ENCODE measurements around the gene MAP3K14.

- TF ChIP-seq POLR2AphosphoS5 (IDR thresholded peaks at IDR 0.05; ENCODE audit: low read depth, low read length): no peak
- TF ChIP-seq REST (IDR thresholded peaks at IDR 0.05; ENCODE audit: insufficient read depth in 1 of 2, low read depth in 2 of 2, low read length in 2 of 2): no peak
- no peak for TF ChIP-seq SIN3A (IDR thresholded peaks at IDR 0.05; ENCODE audit: borderline replicate concordance, insufficient read depth, low read length)
Observed at GRCh38 chr17:45264430-45264829, 52.4 kb downstream of the MAP3K14 start.

Measured in PFSK-1 (cell line).